ENCODE data around the gene WDR36.

DNA sequence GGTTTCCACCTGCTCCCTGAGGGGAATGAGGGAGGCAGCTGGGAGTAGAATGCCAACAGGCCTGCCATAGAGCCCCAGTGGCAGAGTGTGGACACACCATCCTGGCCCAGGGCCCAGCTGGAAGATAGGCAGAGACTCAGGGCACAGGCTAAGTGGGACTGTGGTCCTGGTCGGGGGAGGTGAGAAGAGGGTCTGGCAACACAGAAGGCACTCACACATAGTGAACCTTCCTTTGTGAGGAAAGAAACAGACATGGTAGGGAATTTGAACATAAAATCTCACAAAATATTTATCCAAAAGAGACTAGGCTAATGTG is 41.2 kb downstream of the WDR36 start:
- no peak for TF ChIP-seq POGZ (CRISPR knock-in tag; IDR thresholded peaks at IDR 0.05)
- TF ChIP-seq, protein P1, sequence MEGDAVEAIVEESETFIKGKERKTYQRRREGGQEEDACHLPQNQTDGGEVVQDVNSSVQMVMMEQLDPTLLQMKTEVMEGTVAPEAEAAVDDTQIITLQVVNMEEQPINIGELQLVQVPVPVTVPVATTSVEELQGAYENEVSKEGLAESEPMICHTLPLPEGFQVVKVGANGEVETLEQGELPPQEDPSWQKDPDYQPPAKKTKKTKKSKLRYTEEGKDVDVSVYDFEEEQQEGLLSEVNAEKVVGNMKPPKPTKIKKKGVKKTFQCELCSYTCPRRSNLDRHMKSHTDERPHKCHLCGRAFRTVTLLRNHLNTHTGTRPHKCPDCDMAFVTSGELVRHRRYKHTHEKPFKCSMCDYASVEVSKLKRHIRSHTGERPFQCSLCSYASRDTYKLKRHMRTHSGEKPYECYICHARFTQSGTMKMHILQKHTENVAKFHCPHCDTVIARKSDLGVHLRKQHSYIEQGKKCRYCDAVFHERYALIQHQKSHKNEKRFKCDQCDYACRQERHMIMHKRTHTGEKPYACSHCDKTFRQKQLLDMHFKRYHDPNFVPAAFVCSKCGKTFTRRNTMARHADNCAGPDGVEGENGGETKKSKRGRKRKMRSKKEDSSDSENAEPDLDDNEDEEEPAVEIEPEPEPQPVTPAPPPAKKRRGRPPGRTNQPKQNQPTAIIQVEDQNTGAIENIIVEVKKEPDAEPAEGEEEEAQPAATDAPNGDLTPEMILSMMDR (CRISPR knock-in tag; IDR thresholded peaks at IDR 0.05) = no peak
- TF ChIP-seq FOSL1 (CRISPR knock-in tag; IDR thresholded peaks at IDR 0.05; ENCODE audit: borderline replicate concordance) = no peak
- TF ChIP-seq, protein P2, sequence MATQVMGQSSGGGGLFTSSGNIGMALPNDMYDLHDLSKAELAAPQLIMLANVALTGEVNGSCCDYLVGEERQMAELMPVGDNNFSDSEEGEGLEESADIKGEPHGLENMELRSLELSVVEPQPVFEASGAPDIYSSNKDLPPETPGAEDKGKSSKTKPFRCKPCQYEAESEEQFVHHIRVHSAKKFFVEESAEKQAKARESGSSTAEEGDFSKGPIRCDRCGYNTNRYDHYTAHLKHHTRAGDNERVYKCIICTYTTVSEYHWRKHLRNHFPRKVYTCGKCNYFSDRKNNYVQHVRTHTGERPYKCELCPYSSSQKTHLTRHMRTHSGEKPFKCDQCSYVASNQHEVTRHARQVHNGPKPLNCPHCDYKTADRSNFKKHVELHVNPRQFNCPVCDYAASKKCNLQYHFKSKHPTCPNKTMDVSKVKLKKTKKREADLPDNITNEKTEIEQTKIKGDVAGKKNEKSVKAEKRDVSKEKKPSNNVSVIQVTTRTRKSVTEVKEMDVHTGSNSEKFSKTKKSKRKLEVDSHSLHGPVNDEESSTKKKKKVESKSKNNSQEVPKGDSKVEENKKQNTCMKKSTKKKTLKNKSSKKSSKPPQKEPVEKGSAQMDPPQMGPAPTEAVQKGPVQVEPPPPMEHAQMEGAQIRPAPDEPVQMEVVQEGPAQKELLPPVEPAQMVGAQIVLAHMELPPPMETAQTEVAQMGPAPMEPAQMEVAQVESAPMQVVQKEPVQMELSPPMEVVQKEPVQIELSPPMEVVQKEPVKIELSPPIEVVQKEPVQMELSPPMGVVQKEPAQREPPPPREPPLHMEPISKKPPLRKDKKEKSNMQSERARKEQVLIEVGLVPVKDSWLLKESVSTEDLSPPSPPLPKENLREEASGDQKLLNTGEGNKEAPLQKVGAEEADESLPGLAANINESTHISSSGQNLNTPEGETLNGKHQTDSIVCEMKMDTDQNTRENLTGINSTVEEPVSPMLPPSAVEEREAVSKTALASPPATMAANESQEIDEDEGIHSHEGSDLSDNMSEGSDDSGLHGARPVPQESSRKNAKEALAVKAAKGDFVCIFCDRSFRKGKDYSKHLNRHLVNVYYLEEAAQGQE (IDR thresholded peaks at IDR 0.05; ENCODE audit: borderline replicate concordance in 1 of 2, low read depth in 1 of 2, low read length in 2 of 2) = no peak
- no peak for TF ChIP-seq POLR2AphosphoS5 (IDR thresholded peaks at IDR 0.05; ENCODE audit: low read depth, low read length)
- TF ChIP-seq ESRRA (CRISPR knock-in tag; IDR thresholded peaks at IDR 0.05; ENCODE audit: low read depth) = no peak
- TF ChIP-seq, protein P3, sequence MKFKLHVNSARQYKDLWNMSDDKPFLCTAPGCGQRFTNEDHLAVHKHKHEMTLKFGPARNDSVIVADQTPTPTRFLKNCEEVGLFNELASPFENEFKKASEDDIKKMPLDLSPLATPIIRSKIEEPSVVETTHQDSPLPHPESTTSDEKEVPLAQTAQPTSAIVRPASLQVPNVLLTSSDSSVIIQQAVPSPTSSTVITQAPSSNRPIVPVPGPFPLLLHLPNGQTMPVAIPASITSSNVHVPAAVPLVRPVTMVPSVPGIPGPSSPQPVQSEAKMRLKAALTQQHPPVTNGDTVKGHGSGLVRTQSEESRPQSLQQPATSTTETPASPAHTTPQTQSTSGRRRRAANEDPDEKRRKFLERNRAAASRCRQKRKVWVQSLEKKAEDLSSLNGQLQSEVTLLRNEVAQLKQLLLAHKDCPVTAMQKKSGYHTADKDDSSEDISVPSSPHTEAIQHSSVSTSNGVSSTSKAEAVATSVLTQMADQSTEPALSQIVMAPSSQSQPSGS (CRISPR knock-in tag; IDR thresholded peaks at IDR 0.05) = no peak
- no peak for TF ChIP-seq ZNF230 (CRISPR knock-in tag; IDR thresholded peaks at IDR 0.05)
- no peak for TF ChIP-seq GABPA (IDR thresholded peaks at IDR 0.05; ENCODE audit: low read depth, low read length)
- no peak for TF ChIP-seq GABPA (CRISPR knock-in tag; IDR thresholded peaks at IDR 0.05; ENCODE audit: low read depth)
- no peak for TF ChIP-seq ZNF883 (CRISPR knock-in tag; IDR thresholded peaks at IDR 0.05; ENCODE audit: not compliant biosample characterization)
- TF ChIP-seq ZNF30 (CRISPR knock-in tag; IDR thresholded peaks at IDR 0.05) = no peak
- TF ChIP-seq, protein P4, sequence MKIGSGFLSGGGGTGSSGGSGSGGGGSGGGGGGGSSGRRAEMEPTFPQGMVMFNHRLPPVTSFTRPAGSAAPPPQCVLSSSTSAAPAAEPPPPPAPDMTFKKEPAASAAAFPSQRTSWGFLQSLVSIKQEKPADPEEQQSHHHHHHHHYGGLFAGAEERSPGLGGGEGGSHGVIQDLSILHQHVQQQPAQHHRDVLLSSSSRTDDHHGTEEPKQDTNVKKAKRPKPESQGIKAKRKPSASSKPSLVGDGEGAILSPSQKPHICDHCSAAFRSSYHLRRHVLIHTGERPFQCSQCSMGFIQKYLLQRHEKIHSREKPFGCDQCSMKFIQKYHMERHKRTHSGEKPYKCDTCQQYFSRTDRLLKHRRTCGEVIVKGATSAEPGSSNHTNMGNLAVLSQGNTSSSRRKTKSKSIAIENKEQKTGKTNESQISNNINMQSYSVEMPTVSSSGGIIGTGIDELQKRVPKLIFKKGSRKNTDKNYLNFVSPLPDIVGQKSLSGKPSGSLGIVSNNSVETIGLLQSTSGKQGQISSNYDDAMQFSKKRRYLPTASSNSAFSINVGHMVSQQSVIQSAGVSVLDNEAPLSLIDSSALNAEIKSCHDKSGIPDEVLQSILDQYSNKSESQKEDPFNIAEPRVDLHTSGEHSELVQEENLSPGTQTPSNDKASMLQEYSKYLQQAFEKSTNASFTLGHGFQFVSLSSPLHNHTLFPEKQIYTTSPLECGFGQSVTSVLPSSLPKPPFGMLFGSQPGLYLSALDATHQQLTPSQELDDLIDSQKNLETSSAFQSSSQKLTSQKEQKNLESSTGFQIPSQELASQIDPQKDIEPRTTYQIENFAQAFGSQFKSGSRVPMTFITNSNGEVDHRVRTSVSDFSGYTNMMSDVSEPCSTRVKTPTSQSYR (CRISPR knock-in tag; IDR thresholded peaks at IDR 0.05; ENCODE audit: borderline replicate concordance) = no peak
- no peak for TF ChIP-seq SMC3 (IDR thresholded peaks at IDR 0.05; ENCODE audit: low read length)
